Epithelial cell of proximal tubule (primary cell): Measurements from ENCODE around the gene KCNK16. TPM values are rescaled to one million over a fixed set of nuclear protein-coding genes. Genes with fewer than 3 reads are reported as not detected.

Source experiments
- DNase-seq: peaks from one replicate; pipeline ENCODE4 v3.0.0-alpha.2; 2011; ENCODE audit warnings: low read depth
- H3K4me3 ChIP-seq: 2 replicates; pipeline ENCODE4 v1.5.1; 2011; ENCODE audit warnings: low read depth, mild to moderate bottlenecking, low read length
- total RNA-seq: library from RNA; depleted of rRNA; stranded (reverse); fragments of >200 nt; gene quantifications from 2 replicates; pipeline ENCODE4 v1.2.3, GENCODE V29; 2015
- TF ChIP-seq, protein P1 (sequence below): conservative IDR thresholded peaks from 2 replicates; pipeline ENCODE4 v1.5.1; 2012; ENCODE audit warnings: low read depth, mild to moderate bottlenecking, low read length

KCNK16 gene
- not detected in 2 replicates for total RNA-seq

DNA sequence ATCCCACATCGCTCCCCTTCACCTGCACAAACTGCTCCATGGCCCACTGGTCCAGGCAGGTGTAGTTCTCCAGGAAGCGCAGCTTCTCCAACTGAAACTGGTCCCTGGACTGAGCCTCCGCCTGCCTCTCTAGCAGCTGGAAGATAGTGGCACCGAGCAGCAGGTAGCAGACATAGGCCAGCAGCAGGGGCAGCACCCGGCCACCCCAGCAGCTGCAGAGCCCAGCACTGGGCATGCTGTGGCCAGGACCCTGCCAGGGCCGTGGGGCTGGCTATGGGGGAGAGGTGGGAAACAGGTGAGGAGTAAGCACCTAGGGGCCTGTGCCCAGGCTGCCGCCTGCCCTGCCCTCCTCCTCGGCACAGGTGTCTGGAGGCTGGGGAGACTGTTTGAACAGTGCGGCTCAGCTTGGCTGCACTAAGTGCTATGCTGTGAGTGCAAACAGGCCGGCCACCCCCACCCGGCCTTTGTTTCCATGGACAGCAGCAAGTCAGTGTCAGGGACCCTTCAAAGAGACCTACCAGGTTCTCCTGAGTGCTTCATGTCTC lies at the start of gene KCNK16:
Gene KCNK16, minus strand, starts transcription at position 397 of the 545 bp plus-strand sequence. Its CDS starts 162 bp downstream, at position 235.
- no peak for DNase-seq
- TF ChIP-seq, protein P1, sequence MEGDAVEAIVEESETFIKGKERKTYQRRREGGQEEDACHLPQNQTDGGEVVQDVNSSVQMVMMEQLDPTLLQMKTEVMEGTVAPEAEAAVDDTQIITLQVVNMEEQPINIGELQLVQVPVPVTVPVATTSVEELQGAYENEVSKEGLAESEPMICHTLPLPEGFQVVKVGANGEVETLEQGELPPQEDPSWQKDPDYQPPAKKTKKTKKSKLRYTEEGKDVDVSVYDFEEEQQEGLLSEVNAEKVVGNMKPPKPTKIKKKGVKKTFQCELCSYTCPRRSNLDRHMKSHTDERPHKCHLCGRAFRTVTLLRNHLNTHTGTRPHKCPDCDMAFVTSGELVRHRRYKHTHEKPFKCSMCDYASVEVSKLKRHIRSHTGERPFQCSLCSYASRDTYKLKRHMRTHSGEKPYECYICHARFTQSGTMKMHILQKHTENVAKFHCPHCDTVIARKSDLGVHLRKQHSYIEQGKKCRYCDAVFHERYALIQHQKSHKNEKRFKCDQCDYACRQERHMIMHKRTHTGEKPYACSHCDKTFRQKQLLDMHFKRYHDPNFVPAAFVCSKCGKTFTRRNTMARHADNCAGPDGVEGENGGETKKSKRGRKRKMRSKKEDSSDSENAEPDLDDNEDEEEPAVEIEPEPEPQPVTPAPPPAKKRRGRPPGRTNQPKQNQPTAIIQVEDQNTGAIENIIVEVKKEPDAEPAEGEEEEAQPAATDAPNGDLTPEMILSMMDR, result no peak
- no peak within 1 kb of the TSS for H3K4me3 ChIP-seq

GRCh38 chr6:39370390-39370789 lies 47.9 kb upstream of the KCNK16 start:
- no peak for DNase-seq
- no peak overlapping the region for H3K4me3 ChIP-seq
- TF ChIP-seq, protein P1, result no peak

- no peak for DNase-seq
- H3K4me3 ChIP-seq, result no peak overlapping the region
- TF ChIP-seq, protein P1, result peak; percentile 47
These were observed 47.5 kb upstream of the KCNK16 start for GRCh38 chr6:39369987-39370386.

- TF ChIP-seq, protein P1, result no peak
These were observed 45.2 kb upstream of the KCNK16 start for GRCh38 chr6:39367700-39368099.

GRCh38 chr6:39366931-39367618 lies 44.6 kb upstream of the KCNK16 start:
- no peak for DNase-seq
- no peak overlapping the region for H3K4me3 ChIP-seq
- TF ChIP-seq, protein P1, result no peak

More at GRCh38 chr6:39367700-39368099, 45.2 kb upstream of the KCNK16 start:
- DNase-seq, result no peak
- H3K4me3 ChIP-seq, result no peak overlapping the region

GRCh38 chr6:39365281-39366074 lies 43.0 kb upstream of the KCNK16 start:
- TF ChIP-seq, protein P1, result no peak
- DNase-seq, result peak; percentile 13
- no peak overlapping the region for H3K4me3 ChIP-seq
